ENCODE results near the gene OTOG. TPM values are rescaled to one million over a fixed set of nuclear protein-coding genes. Genes with fewer than 3 reads are reported as not detected.

The OTOG gene, protein sequence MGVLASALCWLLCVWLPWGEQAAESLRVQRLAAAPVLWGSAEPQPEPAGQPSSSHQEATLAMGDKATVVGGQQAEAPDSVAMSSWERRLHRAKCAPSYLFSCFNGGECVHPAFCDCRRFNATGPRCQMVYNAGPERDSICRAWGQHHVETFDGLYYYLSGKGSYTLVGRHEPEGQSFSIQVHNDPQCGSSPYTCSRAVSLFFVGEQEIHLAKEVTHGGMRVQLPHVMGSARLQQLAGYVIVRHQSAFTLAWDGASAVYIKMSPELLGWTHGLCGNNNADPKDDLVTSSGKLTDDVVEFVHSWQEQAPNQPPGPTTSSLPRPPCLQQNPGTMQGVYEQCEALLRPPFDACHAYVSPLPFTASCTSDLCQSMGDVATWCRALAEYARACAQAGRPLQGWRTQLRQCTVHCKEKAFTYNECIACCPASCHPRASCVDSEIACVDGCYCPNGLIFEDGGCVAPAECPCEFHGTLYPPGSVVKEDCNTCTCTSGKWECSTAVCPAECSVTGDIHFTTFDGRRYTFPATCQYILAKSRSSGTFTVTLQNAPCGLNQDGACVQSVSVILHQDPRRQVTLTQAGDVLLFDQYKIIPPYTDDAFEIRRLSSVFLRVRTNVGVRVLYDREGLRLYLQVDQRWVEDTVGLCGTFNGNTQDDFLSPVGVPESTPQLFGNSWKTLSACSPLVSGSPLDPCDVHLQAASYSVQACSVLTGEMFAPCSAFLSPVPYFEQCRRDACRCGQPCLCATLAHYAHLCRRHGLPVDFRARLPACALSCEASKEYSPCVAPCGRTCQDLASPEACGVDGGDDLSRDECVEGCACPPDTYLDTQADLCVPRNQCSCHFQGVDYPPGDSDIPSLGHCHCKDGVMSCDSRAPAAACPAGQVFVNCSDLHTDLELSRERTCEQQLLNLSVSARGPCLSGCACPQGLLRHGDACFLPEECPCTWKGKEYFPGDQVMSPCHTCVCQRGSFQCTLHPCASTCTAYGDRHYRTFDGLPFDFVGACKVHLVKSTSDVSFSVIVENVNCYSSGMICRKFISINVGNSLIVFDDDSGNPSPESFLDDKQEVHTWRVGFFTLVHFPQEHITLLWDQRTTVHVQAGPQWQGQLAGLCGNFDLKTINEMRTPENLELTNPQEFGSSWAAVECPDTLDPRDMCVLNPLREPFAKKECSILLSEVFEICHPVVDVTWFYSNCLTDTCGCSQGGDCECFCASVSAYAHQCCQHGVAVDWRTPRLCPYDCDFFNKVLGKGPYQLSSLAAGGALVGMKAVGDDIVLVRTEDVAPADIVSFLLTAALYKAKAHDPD (N-terminal part only)
- not detected in 5 replicates for total RNA-seq (2022; extraction: Qiagen RNA extraction; ENCODE audit: low read depth)

DNA sequence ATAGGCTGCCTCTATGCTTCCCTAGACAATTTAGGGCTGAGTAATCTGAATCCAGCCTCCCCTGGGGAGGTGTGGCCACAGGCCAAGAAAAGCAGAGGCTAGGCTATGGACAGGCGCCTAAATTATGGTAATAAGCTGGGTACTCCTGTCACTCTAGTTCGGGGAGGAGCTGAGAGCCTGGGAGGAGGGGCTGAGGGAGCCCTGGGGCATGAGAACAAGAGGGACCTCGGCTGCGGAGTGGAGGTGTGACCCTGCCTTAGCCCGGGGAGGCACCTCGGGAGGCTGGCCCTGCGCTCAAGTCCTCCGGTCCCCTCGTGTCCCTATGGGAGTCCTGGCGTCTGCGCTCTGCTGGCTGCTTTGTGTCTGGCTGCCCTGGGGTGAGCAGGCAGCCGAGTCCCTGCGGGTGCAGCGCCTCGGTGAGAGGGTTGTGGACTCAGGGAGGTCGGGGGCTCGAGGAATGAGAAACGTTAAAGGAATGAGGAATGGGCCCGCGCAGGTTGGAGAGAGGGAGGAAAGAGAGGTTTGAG, at the start of gene OTOG:
Gene OTOG, plus strand, starts transcription at position 209 of the 527 bp plus-strand sequence. Its CDS starts 114 bp downstream, at position 323.

DNA sequence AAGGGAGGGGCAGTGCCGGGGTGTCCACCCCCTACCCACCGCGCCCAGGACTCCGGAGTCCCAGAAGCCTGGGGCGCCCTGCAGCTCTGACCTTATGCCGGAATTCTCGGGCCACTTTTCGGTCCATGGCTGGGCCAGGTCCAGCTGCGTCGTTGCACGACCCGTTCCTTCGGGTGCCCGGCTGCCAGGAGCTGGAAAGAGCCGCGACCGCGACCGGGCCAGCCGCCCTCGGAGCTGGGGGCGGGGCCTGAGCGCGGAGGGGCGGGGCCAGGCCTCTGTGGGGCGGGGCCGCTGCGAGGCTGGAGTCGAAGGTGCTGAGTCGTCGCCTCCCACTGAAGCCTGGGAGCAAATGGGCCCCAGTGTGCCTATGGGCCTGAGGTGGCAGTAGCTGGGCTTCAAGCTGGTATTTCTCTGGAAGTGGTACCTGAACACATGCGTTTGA, 2.9 kb upstream of the OTOG start, which contains the start of gene USH1C:
Gene USH1C, minus strand, starts transcription at position 236 of the 442 bp plus-strand sequence. Its CDS starts 109 bp downstream, at position 127.

Other genes starting within 250 kb of the OTOG start
- gene NCR3LG1, start 195.5 kb upstream of the OTOG start, total RNA-seq (2022; extraction: Qiagen RNA extraction; ENCODE audit: low read depth): 1.9 to 2.8 TPM (median 2.6 TPM) in 5 replicates
- 0.90 to 2.0 TPM (median 1.4 TPM) in 5 replicates for gene KCNJ11, start 158.6 kb upstream of the OTOG start, total RNA-seq (2022; extraction: Qiagen RNA extraction; ENCODE audit: low read depth)
- gene ABCC8, start 70.4 kb upstream of the OTOG start, total RNA-seq (2022; extraction: Qiagen RNA extraction; ENCODE audit: low read depth): 1.4 to 3.4 TPM (median 2.8 TPM) in 5 replicates
- gene USH1C, start 2.8 kb upstream of the OTOG start, total RNA-seq (2022; extraction: Qiagen RNA extraction; ENCODE audit: low read depth): 0.87 to 1.6 TPM (median 1.3 TPM) in 5 replicates
- gene MYOD1, start 172.3 kb downstream of the OTOG start, total RNA-seq (2022; extraction: Qiagen RNA extraction; ENCODE audit: low read depth): not detected in 5 replicates
- gene KCNC1, start 187.5 kb downstream of the OTOG start, total RNA-seq (2022; extraction: Qiagen RNA extraction; ENCODE audit: low read depth): 0.06 to 0.11 TPM (median 0.09 TPM) in 5 replicates